HL-60/S4 treated with phorbol 12-myristate 13-acetate at 8.2 ng/mL for 4 days and 3 days (cell line): ENCODE measurements around the gene TAPBPL.
"Not testable (repeated sequence)": the region's sequence is repeated elsewhere in the genome, so short reads cannot be mapped to it uniquely, and the experiment has no call there.

Source experiments
- in situ Hi-C: fragments of 300-500 bp; cut with MboI; formaldehyde crosslinking; loops from 2 replicates; pipeline ENCODE4 v1.15.0; 2022; ENCODE audit warnings: low sequenced_read_pairs

The TAPBPL gene

GRCh38 chr12:6451348-6452244 is at the start of gene TAPBPL:
Gene TAPBPL (plus strand): TSS chr12:6452042. CDS start chr12:6452249, 207 bp downstream.
- in situ Hi-C loops = no loop called here

GRCh38 chr12:6404390-6404789 is 47.5 kb upstream of the TAPBPL start:
- in situ Hi-C loops = no loop called here

- in situ Hi-C loops = no loop called here
Observed at GRCh38 chr12:6405963-6406362, 45.9 kb upstream of the TAPBPL start.

GRCh38 chr12:6407236-6407954 is 44.4 kb upstream of the TAPBPL start:
- in situ Hi-C loops = no loop called here

- in situ Hi-C loops = no loop called here
Observed at GRCh38 chr12:6416596-6416995, 35.2 kb upstream of the TAPBPL start.

- in situ Hi-C loops = no loop called here
Observed at GRCh38 chr12:6418796-6419195, 33.0 kb upstream of the TAPBPL start.

- in situ Hi-C loops = no loop called here
Observed at GRCh38 chr12:6420364-6420763, 31.5 kb upstream of the TAPBPL start.

- in situ Hi-C loops = no loop called here
Observed at GRCh38 chr12:6423267-6424007, 28.4 kb upstream of the TAPBPL start.

GRCh38 chr12:6424008-6424347 is 27.9 kb upstream of the TAPBPL start:
- in situ Hi-C loops = no loop called here

GRCh38 chr12:6424866-6425265 is 27.0 kb upstream of the TAPBPL start:
- in situ Hi-C loops = no loop called here

GRCh38 chr12:6425590-6426531 is 26.0 kb upstream of the TAPBPL start:
- in situ Hi-C loops = no loop called here

GRCh38 chr12:6426882-6427671 is 24.8 kb upstream of the TAPBPL start:
- in situ Hi-C loops = no loop called here

- in situ Hi-C loops = not testable (repeated sequence)
Observed at GRCh38 chr12:6427796-6428195, 24.0 kb upstream of the TAPBPL start.

GRCh38 chr12:6428326-6428725 is 23.5 kb upstream of the TAPBPL start:
- in situ Hi-C loops = no loop called here

GRCh38 chr12:6430124-6430989 is 21.5 kb upstream of the TAPBPL start:
- in situ Hi-C loops = no loop called here

- in situ Hi-C loops = no loop called here
Observed at GRCh38 chr12:6432991-6433390, 18.9 kb upstream of the TAPBPL start.

GRCh38 chr12:6434205-6435140 is 17.4 kb upstream of the TAPBPL start:
- in situ Hi-C loops = no loop called here
